GM21786 (cell line): ENCODE data around the gene AKIP1.
"Not testable (repeated sequence)": the region's sequence is repeated elsewhere in the genome, so short reads cannot be mapped to it uniquely, and the experiment has no call there.

Experiments used
- ATAC-seq: cut with Tn5 transposase; IDR thresholded peaks from one replicate; pipeline ENCODE4 v1.9.1; 2021; ENCODE audit not compliant: unreplicated experiment

Gene AKIP1, protein sequence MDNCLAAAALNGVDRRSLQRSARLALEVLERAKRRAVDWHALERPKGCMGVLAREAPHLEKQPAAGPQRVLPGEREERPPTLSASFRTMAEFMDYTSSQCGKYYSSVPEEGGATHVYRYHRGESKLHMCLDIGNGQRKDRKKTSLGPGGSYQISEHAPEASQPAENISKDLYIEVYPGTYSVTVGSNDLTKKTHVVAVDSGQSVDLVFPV

DNA sequence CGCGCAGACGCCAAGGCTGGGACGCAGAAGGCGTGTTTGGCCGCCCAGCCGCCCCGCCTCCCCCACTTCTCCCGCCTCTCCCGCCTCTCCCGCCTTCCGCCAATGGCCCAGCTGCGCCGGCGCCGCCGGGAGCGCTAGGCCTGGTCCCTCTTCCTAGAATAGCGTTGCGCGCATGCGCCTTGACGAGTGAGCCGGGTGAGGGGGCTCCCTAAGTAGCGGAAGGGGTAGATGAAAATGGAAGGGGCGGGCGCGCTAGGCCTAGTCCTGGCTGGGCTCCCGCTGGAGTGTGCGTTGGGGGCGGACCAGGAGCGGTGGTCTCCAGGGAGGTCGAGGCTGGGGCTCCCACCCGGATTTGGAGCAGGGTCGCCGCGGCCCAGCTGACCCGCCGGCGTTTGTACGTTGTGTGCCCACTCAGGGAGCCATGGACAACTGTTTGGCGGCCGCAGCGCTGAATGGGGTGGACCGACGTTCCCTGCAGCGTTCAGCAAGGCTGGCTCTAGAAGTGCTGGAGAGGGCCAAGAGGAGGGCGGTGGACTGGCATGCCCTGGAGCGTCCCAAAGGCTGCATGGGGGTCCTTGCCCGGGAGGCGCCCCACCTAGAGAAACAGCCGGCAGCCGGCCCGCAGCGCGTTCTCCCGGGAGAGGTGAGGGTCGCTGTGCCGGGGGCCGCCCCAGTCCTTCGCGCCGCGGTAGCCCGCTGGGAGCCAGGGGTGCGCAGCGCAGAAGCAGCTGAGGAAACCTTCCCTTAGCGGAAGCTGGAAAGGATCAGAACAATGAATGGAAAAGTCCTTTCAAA, at the start of gene AKIP1:
TSS of gene AKIP1 (plus strand) at position 161 of the 795 bp plus-strand sequence. CDS start at position 422, 261 bp downstream.
- peak; percentile 74 for ATAC-seq

DNA sequence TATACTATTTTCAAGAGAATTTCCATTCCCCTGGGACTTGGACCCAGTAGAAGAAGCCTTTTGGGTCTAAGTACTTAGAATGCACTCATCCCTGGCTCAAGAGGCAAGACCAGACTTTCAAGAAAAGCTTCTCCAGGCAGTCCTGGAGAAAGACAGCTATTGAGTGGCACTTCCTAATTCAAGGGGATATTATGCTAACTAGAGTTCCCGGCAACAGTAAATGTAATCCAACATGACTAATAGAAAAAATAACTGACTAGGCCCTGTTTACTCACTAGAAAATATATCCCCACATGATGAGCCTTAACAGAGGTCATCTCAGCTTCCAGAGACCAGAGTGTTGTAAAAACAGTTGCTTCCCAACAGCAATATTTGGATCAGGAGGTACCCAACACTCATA, 47.2 kb upstream of the AKIP1 start:
- no peak for ATAC-seq

DNA sequence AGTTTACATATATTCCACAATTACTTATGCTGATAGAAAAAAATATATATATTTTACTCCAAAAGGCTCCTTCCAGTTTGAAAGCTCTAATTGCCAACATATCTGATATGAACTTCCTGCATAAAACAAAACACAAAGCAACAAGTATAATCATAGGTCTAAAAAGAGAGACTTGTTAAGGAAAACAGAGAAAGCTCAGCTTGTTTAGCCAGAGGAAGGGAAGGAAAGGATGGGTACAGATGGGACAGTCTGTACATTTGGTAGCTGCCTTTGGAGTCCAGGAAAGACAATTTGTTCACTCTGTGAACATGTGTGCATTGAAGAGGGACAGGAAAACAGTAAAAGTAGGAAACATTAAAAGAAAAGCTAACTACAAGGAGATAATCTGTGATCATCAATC, 45.7 kb upstream of the AKIP1 start:
- ATAC-seq: no peak

DNA sequence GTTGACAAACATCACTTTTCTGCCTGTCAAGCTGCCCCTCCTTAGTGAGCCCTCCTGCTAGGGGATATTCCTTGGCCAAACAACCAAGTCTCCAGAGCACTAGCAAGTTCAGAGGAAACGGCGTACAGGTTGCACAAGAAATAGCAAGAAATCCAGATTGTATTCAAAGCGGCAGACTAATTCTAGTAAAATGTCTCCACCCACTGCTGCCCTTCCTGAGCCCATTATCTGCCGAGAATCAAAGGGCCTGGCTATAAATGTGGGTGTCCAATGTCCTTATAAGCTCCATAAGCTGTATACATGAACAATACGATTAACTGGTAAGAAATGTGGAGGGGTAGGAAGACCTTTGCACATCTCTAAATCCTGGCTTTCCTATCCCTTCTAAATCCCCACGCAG, 44.0 kb upstream of the AKIP1 start:
- ATAC-seq: no peak

DNA sequence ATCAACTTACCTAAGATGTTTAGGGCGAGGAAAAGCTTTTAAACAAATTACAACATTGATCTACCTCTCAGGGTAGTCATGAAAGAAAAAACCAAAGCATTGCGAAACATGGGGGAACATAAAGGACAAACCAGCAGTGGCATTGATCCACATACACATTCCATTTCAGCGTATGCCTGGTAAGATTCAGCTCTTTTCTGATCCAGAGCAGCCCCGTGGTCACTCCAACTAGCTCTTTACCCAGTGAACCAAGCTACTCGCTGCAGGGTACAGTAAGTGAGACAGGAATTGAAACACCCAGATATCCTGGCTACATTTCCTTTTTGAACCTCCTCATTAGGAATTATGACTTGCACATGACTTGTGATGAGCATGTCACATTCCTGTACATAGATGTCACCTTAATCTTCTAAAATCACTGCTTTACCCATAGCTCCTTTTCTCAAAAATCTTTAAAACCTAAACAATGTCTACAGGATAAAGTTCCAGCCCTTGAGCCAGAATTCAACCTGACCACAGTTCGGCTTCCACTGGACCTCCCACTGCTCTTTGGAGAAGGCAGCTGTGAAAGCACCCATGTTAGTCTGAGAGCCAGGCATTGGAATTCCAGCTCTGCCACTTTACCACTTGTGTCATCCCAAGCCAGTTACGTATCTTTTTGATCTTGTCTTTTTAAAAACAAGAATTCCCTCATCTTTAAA, 42.9 kb upstream of the AKIP1 start:
- no peak for ATAC-seq

DNA sequence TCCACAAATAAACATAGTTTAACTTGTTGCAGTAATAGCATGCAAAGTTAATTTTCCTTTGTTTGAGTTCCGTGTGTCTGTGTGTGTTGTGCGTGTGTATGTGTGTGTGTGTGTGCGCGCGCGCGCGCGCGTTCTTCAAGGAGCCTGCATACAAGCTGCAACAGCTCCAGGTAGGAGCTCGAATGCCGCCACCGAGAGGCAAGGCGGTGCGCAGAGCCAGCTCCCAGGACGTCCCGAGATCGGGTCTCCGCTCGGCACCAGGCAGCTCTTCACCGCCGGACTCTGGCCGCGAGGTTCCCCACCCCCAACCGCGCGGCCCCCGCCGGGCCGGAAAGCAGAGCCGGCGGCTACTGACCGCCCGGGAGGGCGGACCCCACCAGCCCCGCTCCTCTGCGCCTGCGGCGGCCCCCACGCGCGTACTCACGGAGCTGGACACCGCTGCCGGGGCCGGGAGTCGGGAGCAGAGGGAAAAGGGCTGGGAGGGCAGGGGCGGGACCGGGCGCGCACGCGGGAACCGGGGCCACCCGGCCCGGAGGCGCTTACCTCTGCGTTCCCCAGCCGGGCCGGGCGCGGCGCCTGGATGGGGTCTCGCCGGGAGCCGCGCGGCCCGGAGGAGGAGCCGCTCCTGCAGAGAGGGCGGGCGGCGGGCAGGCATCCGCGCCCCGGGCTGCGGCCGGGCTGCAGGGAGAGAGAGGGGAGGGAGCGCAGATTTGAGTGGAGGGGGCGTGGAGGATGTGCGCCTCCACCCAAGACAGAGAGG, 40.4 kb upstream of the AKIP1 start:
- no peak for ATAC-seq

DNA sequence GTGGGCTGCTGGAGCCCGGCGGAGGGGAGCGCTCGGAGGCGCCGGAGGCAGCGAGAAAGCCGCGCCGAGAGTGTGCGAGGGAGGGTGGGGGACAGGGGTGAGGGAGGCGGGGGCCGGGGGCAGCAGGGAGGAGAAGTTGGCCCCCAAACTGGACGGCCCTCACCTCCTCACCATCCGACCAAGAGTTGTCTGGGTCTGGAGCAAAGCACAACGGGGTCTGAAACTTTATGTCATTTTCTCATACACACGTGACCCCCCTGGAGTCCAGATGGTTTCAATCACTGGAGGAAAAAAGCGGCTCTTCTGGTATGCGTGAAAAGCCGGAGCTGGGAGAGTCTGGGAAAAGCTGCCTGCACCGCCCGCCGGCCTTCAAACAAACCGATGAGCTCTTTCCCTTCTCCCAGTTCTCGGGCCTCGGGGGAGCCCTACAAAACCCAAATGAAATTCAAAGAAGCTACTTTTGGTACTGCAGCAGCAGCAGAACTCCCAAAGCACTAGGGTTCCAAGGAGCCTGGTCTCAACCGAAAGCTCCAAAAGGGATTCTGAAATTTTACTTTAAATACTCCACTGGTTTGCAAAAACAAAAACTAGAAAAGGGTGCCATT, 39.7 kb upstream of the AKIP1 start:
- ATAC-seq: no peak

DNA sequence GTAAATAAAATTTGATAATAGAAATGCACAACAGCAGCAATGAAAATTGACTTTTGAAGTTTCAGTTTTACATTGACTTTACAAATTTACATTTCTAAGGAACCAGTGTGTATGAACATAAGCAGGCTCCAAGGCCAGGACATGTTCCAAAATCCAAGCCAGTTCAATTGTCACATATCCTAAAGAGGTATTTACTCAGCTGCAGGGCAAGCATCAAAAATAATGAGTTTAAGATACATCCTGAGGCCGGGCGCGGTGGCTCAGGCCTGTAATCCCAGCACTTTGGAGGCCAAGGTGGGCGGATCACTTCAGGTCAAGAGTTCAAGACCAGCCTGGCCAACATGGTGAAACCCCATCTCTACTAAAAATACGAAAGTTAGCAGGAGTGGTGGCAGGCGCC, 39.0 kb upstream of the AKIP1 start:
- ATAC-seq: no peak

DNA sequence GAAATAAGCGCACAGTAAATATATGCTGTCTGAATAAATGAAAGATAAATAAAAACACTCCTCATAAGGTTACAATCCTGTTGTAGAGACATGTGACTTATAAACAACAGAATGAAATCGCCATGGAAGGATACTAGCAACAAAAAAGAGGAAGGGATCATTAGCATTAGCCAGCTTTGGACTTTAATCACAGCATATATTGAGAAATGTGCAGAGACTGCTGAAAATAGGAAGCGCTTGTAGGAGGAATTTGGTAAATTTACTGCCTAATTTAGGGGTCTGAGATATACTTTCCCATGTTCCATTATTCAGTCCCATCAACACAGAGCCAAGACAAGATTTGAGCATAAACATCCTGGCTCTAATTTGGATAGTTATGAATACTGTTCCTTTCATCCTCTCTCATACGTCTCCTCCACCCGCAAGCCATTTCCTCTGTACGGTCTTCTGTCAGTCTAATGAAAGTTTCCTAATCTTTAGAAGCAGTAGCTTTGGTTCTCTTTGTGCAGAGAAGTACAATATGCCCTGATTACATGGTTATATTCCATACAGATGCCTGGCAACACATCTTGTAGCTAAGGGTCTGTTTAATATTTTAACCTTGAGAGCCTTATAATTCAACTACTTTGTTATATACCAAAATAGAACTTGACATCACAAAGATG, 37.1 kb upstream of the AKIP1 start:
- no peak for ATAC-seq

DNA sequence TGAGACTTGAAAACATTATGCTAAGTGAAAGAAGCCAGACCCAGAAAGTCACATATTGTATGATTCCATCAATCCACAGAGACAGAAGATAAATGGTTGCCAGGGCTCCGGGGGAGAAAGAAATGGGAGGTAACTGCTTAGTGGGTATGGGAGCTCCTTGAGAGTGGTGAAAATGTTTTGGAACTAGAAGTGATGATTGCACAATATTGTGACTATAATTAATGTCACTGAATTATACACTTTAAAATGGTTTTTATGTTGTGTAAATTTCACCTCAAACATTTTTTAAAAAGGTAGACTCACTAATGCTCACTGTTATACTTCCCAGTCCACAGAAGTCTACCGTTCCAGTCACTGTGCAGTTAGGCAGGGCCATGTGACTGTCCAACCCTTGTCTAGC, 32.2 kb upstream of the AKIP1 start:
- no peak for ATAC-seq

DNA sequence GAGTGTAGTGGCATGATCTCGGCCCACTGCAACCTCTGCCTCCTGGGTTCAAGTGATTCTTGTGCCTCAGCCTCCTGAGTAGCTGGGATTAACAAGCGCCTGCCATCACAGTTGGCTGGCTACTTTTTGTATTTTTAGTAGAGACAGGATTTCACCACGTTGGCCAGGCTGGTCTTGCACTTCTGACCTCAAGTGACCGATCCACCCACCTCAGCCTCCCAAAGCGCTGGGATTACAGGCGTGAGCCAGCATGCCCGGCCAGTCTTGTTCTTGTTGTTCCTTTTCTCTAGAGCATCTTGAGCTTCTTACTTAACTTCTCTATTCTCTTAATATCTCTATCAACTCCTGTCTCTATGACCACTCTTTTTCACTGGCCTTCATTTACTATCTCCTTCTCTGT, 29.4 kb upstream of the AKIP1 start:
- not testable (repeated sequence) for ATAC-seq

DNA sequence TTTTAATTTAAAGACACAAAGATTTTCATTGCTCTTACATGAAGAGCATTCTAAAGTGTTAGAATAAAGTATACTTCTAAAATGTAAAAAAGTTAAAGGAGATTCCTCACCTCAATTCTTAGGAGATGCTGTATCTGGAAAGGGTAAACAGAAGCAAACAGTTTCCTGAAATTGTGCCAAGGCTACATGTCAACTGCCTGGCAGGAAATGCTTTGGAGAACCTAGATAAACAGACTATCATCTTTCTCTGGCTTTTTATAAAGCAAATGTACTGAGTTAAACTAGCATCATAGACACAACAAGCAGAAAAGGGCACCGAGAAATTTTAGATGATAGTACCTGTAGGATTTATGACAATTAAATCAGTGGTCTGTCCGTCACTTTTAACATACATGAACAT, 24.7 kb upstream of the AKIP1 start:
- ATAC-seq: no peak

DNA sequence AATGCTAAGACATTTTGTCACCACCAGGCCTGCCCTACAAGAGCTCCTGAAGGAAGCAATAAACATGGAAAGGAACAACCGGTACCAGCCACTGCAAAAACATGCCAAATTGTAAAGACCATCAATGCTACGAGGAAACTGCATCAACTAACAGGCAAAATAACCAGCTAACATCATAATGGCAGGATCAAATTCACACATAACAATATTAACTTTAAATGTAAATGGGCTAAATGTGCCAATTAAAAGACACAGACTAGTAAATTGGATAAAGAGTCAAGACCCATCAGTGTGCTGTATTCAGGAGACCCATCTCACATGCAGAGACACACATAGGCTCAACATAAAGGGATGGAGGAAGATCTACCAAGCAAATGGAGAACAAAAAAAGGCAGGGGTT, 19.8 kb upstream of the AKIP1 start:
- ATAC-seq: not testable (repeated sequence)

DNA sequence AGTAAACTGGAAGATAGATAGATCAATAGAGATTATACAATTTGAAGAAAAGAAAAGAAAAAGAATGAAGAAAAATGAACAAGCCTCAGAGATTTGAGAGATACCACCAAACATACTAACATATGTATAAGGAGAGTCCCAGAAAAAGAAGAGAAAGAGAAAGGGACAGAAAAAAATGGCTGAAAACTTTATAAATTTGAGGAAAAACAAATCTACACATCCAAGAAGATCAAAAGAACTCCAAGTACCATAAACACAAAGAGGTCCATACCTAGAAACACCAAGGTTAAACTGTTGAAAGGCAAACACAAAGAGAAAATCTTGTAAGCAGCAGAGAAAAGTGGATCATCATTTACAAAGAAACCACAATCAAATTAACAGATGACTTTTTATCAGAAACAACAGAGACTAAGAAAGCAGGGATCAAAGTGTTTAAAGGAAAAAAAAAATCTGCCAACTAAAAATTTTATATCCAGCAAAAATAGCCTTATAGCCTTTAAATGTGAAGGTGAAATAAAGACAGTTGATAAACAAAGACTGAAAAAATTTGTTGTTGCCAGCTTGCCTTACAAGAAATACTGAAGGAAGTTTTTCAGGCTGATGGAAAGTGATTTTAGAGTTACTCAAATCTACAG, 11.8 kb upstream of the AKIP1 start:
- no peak for ATAC-seq

DNA sequence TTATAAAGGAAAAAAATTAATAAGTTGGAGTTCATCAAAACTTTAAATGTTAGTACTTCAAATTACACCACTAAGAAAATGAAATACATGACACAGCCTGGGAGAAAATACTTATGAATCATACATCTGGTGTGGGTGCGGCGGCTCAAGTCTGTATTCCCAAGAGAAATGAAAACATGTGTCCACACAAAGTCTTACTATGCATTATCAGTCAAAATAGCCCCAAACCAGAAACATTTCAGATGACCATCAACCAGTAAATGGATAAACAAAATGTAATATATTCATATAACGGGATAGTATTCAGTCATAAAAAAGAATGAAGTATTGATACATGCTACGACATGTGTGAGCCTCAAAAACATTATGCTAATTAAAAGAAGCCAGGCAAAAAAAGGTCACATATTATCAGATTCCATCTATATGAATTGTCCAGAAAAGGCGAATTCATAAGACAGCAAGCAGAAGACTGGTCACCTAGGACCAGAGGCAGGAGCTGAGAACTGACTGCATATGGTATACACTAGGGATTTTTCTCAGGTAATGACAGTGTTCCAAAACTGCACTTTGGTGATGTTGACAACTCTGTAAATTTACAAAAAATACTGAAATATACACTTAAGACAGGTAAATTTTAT, 5.3 kb upstream of the AKIP1 start:
- no peak for ATAC-seq

DNA sequence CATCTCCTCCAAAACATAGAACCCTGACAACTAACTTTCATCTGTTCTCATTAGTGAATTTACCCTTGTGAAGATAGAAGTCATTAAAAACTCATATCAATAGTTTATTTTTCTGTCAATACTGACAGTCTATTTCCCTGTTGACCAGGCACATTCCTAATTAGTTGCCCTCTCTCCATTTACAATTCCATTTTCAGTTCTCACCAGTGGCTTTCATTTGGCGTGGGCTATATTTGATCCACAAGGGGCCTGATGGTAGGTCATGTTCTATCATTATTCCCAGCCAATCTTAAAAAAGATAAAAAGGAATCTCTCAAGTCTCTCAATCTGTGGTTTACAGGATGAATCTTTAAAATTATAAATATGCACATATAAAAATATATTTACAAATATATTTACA, 3.9 kb upstream of the AKIP1 start:
- ATAC-seq: no peak

DNA sequence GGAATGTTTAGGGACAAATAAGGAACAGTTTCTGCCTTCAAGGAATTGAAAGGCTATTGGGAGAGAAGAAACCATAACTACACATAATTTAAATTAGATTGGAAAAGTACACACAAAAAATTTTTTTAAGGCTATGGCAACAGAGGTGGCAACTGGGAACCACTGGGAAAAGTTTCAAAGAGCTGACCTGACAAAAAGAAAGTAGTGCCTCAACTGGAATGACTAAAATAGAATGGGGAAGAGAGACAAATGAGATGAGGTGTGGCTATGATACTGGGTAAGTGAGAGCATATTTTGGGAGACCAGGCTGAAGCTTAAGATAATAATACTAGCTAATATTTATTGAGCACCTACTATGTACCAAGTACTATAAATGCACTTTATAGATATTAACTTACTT, 2.9 kb upstream of the AKIP1 start:
- no peak for ATAC-seq

DNA sequence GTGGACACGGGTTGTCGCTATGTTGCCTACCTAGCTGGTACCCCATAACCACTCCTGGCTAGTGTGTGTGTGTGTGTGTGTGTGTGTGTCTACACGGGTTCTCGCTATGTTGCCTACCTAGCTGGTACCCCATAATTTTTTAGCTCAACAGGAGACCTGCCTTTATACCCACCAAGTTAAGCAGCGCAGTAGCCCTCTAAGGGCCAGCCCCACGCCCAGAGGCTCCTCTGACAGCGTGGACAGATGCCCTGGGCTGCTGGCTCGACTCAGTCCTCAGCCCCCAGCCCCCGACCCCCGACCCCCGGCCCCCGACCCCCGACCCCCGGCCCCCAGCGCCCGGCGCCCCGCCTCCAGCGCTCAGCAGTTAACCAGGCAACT, 351 bp upstream of the AKIP1 start:
- peak; percentile 11 for ATAC-seq

DNA sequence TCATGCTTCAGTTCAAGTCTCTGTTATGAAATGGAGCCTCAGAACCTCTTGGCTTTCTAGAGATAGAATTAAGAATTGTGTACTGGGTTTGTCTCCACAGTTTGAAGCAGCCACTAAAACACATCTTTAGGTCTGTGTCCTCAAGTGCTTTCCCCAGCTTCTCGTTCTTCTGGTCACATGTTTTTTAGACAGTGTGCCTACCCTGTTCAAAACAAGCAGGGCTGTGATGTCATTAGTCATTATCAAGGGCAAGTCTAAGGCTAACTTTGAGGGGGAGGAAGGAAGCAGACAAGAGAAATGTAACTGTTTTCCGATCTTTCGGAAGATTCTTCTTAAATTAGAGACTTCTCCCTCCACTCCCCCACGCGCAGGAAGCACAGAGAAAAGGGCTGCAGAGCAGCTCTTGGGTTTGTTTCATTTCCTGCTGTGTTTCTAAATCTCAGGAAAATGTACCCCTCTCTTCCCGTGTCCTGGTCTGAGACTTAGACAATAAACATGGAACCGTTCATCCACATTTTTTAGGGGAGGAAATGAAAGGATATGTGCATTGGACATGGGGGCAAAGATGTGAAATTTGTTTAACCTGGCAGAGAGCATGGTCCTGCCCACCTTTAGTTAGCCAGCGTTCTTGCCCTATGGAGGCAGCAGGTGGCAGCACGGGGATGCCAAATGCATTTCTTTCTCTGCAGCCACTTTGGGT, 3.1 kb downstream of the AKIP1 start:
- no peak for ATAC-seq
